Measurements from ENCODE around the gene DGLUCY. TPM values are rescaled to one million over a fixed set of nuclear protein-coding genes. Genes with fewer than 3 reads are reported as not detected.

Gene DGLUCY
- total RNA-seq = 31.2 and 51.5 TPM in 2 replicates

GRCh38 chr14:91113829-91114078 is at the start of gene DGLUCY:
DGLUCY (plus strand) TSS chr14:91114073; CDS start chr14:91160295, 46,222 bp downstream.

DNA sequence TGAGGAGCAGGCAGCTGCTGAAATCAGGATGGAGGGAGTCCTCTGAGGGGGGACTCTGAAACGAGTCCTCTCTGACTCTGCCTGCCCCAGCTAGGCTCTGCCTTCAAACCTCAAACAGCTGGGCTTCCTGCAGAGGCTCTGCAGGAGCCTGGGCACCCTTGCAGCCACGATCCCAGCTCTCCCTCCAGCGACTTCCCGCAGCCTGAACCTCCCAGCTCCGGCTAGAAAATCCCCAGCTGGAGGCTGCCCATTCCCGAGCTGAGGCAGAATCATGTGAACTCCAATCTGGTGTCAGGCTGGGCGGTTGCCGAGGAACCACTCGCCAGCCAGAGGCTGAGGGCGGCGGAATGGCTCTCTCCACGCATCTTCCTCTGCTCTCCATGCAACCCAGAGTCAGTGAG is 130.6 kb downstream of the DGLUCY start, which contains the start of gene GPR68:
Gene GPR68 (minus strand): TSS at position 204 of the 401 bp plus-strand sequence. CDS start 9,654 bp downstream, outside the sequence.

Other genes starting within 250 kb of the DGLUCY start
- gene RPS6KA5, start 53.4 kb upstream of the DGLUCY start, total RNA-seq = 3.6 and 10.6 TPM in 2 replicates
- 0.61 and 0.65 TPM in 2 replicates for gene GPR68, start 130.6 kb downstream of the DGLUCY start, total RNA-seq

Measured in epithelial cell of umbilical artery (primary cell).